B cell (primary cell): ENCODE measurements around the gene TNP2.

Source experiments
- CTCF ChIP-seq: fragments of 200-600 bp; IDR thresholded peaks from one replicate; pipeline ENCODE4 v1.8.0; 2022; ENCODE audit warnings: antibody characterized with exemption, mild to moderate bottlenecking
- EZH2 ChIP-seq: IDR thresholded peaks from 2 replicates; pipeline ENCODE4 v1.6.1; 2012; ENCODE audit warnings: borderline replicate concordance, low read depth, mild to moderate bottlenecking, moderate library complexity, low read length; ENCODE audit not compliant: insufficient read depth, poor library complexity, severe bottlenecking

- TF ChIP-seq CTCF (no peak), EZH2 (no peak)
Measured at GRCh38 chr16:11231367-11231970, 37.7 kb downstream of the TNP2 start.
